HG03039 (cell line): ENCODE data around the gene C16orf90.

Experiments used
- ATAC-seq: cut with Tn5 transposase; IDR thresholded peaks from one replicate; pipeline ENCODE4 v1.9.1; 2021; ENCODE audit warnings: mild to moderate bottlenecking, moderate library complexity; ENCODE audit not compliant: unreplicated experiment

The C16orf90 gene

DNA sequence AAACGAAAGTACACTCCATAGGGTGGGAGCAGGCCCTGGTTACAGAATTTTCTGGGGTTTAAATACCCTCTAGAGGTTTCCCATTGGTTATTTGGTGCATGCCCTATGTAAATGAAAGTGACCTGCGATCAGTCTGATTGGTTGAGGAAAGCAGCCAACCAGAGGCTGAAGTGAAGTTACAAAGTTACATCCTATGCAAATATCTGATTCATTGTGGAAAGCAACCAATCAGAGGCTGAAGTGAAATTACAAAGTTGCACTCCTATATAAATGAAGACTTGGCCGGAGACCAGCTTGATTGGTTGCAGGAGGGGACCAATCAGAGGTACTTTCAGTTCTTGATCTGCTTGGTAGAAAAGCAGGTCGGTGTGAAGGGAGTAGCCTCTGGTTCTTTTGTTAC, 27.4 kb downstream of the C16orf90 start:
- no peak for ATAC-seq

DNA sequence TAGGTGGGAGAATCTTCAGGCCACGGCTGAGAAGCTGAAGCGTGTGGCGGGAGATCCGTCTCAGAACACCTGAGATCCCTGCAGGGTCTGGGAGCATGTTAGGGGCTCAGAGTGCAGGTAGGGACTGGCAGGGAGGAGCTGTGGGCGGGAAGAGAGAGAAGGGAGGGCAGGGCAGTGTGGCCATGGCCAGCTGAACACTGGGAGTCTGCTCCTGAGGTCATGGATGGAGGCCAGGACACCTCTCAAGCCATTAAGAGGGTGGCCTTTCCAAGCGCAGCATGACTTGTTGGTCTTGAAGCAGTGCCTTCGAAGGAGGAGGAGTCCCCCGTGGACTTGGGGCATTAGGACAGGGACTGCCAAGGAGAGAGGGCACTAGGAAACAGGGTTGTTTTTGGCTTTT, 28.1 kb downstream of the C16orf90 start:
- ATAC-seq, result no peak

DNA sequence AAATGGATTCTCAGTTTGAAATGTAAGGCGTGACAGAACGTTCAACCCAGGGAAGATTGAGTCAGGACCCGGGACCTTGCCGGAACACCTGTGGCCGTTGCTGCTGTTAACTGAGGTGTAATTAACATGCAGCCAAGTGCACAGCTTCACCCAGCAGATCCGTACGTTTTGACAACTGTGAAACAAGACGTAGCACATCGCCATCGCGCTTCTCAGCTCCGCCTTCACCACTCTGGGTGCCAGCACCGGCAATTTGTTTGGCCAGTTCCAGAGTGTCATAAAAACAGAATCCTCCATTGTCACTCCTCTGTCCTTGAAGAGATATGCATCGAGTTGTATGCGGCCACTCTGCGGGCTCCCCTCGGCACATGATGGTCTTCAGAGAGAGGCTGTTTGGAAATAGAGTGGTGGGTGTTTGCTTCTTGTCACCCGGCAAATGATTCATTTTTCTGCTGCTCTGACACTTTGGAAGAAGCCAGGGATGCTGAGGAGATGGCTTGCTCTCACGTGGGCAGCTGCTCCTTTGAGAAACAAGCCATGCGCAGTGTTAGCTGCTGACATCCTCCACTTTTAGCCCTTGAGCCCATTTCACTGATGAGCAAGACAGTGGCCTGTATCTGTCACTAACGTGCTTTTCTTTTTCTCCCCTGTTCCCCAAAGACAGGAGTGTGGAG, 29.2 kb downstream of the C16orf90 start:
- ATAC-seq, result no peak

DNA sequence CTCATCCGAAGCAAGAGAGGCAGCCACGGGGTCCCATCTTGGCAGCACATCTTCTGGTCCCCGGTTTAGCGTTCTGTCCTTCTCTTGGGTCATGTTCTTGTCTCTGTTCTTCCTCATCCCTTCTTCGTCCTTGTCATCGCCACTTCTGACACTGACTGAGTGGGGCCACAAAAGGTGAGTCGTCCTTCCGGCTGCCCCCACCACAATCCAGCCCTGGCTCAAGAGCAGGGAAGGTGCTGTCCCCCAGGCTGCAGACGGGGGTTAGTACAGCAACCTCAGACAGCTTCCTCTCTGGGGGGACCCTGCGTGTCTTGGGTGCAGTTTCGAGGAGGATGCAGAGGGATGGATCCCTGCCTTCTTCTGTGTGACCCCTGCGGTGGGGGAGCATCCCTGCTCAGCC, 30.0 kb downstream of the C16orf90 start:
- no peak for ATAC-seq

DNA sequence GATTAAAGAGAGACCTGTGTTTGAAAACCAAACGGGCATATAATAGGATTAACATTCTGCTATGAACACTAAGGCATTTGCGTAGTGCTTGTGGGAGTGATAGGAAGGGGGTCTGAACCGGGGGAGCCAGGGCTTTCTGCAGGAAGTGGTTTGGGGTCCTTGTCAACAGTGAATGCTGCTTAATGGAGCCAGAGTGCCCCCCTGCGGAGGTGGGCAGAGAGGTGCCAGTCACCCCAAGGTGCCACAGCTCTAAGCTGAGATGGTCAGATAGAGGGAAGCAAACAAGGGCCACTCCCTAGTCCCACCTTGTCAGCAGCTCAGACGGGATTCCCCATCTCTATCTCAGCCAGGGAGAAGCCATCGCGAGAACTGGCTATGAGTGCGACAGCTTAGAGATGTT, 34.1 kb downstream of the C16orf90 start:
- no peak for ATAC-seq

DNA sequence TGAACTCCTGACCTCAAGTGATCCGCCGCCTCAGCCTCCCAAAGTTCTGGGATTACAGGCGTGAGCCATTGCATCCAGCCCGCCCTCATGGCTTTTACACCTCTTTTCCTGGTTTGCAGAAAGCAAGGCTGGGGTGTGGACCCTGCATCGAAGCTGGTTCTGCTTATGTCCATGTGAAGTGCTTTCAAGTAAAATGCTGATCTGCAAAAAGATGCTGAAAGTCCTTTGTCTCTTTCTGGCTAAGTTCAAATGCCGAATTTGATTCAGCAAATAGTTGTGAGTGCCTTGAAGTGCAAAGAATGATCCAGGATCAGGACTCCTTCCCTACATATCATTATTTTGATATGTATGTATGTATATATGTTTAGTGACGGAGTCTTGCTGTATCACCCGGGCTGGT, 34.7 kb downstream of the C16orf90 start:
- ATAC-seq, result no peak

DNA sequence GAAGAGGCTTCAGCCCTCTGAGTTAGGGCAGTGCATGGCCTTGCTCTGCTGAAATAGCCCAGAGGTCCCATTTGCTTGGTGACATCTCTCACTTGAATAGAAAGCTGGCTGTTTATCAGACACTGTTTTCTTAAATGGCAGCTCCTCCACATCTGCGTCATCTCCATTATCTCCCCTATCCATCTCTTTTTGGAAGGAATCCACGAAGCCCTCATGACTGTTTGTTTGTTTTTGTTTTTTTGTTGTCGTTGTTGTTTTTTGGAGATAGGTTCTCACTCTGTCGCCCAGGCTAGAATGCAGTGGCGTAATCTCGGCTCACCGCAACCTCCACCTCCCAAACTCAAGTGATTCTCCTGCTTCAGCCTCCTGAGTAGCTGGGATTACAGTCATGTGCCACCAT, 35.2 kb downstream of the C16orf90 start:
- ATAC-seq, result no peak

DNA sequence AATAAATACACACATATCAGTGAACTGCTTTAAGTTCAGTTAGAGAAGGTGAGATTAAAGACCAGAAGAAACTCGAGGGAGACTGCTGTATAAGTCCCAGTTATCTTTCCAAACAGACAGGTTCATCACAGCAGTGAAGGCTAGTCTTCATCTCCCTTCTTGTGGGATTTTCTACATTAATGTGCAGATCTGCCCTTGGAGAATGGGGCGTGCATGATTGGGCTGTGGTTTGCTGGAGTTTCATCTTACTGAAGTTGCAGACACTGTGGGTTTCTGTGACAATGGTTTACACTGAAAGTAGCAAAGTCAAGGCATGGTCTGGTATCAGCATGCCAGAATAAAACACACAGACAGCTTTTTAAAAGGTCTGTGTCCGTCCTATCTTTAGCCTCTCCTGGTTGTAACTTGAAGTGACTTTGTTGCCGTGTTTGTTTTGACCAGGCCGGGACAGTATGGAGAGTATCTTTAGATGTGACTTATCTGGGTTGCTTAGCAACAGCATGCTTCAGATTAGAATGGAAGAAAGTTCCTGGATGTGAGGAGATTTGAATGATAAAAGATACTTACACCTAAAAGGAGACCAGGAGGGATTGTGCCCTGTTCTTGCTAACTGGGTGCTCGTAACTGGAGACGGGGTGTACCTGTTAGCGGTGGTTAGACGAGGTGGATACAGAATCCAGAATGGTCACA, 35.7 kb downstream of the C16orf90 start:
- ATAC-seq, result no peak

DNA sequence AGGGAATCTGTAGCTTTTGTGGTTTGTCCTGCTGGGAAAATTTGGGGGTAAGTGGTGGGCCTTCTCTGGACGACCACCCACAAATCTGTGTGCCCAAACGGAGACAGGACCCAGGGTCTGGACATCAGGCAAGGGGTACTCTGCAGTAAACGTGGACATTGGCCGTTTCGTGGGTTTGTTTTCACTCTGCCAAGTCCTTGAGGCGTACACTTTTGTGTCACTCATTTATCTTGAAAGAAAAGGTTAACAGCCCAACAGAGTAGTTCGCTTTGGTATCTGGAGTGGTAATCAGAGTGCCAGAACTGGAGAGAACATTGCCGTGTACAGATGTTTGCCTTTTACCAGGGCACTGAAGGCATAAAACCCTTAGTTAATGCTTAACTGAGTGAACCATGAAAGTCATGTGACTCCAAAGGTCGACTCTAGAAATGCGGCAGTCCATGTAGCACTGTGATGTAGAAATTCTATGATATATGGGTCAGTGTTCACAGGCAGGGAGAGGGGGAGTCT, 36.4 kb downstream of the C16orf90 start:
- ATAC-seq, result no peak

DNA sequence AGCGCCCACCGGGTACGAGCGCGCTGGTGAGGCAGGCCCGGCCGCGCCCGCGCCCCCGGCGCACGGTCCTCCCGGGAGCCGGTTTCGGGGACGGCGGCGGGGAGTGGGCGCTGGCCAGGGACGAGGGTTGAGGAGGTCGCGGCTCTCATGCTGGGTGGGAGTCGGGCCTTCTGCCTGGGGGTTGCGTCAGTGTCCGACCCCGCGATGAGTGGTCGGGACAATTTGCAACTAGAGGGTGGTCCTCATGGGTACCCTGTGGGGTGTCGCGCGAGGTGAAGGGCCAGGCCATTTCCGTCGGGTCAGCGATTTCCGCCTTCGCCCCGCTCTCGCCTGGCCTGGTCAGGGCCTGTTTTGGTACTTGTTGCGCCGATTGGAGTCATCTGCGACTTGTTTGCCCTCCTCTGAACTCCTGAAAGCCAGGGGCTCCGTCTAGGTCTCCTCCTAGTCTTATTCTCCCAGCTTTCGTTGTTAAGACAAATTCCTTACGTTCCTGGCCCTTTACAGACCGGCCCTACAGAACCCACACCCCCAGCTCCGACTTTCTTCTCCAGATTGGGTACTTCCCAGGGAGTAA, 36.9 kb downstream of the C16orf90 start:
- ATAC-seq, result peak; percentile 23

DNA sequence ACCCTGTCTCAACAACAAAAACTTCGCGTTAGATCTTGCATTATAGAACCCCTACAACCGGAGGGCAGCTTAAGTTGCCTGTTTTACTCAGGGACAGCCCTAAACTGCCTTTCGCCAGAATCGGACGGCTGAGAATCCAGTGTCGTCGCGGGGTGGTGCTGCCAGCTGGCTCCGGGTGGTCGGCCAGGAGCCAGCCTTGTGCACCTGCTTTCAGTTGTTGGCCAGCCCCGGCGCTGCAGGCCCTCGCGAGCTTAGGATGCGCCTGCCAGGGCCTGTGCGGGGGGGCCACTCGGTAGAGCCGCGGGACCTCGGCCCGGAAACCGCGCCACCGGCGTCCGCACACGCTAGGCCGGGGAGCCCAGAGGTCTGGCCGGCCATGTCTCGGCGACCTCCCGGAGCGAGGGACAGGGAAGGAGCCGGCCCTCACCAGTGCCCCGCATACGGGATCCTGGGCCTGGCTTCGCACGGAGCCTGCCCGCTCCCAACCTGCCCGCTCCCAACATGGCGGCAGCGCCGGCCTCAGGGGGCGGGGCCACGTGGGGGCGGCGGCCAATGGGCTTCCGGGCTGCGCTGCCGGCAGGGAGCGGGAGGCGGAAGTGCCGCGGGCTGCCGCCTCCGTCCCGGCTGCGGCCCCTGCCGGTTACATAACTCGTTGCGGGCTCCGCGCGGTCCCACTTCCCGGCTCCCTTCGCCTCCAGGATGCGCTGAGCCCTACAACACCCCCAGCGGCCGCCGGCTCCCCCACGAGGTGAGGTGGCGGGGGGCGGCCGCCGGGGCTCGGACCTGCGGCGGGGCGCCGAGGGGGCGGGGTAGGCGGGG, 37.6 kb downstream of the C16orf90 start:
- ATAC-seq, result peak; percentile 73

DNA sequence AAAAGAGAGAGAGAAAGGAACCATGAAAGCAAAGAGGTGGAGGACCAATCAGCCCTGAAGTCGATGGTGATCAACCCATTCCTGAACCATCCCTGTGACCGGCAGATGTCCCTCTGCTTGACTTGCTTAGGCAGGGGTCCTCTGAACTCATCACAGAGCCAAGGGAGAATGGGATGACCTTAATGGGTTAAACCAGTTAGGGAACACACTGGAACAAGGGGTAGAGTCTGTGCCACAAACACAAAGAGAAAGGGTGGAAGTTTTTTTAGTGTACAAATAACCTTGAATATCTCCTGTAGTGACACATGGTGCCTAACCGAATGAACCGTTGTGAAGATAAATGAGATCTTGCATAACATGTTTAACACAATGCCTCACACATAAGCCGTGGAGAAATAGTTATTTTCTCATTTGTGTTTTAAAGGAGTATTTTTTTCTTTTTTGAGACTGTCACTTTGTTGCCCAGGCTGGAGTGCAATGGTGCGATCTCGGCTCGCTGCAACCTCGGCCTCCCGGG, 40.6 kb downstream of the C16orf90 start:
- ATAC-seq, result no peak

DNA sequence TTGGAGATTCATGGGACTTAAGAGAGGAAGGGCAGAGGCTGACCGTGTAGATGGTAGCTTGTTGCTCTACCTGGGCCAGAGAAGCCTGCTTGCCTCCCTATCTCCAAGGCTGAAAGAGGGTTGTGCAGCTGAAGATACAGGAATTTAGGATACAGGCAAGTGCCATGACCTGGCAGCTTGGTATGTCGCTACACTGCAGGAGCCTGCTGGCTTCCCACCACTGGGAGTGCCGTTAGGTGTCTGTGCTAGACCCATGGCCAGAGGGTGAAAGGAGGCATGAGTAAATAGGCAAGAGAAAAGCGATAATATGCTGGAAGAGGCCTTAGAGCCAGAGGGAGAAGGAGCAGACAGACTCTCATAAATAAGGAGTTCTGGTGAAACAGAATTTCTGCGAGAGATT, 41.2 kb downstream of the C16orf90 start:
- ATAC-seq, result no peak

DNA sequence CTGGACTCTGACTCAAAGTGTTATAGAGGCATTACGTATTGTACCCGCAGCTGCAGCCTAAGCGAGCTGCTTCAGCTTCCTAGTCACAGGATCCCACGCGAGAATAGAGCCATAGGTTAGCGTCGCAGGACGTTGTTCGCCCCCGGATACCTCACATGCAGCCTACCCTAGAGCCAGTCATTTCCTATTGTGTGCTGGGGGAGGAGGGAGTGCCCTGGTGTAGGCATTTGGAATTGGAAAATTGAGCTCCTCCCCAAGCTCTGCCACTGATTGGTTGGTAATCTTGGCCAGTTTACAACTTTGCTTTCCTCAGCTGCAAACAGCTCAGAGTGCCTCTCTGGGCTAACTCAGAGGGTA, 51.3 kb downstream of the C16orf90 start:
- ATAC-seq, result peak; percentile 18
